A549 (cell line): ENCODE measurements around the gene FGF19. TPM values are rescaled to one million over a fixed set of nuclear protein-coding genes. Genes with fewer than 3 reads are reported as not detected.
A peak's percentile ranks its signal among the peaks of the same experiment; 100 is the strongest.

ENCODE experiments used
- ATAC-seq, 2 experiments: fragments of 200-7000 bp in 1 of 2; fragments of >200 bp in 1 of 2; cut with Nextera tagmentation in 1 of 2; cut with Tn5 transposase in 1 of 2; 3 replicates each; pipeline versions ENCODE4 v1.8.0 to v1.9.1; 2018 to 2020; ENCODE audit warnings: mild to moderate bottlenecking in 1 of 2, moderate library complexity in 1 of 2
- CTCF ChIA-PET: fragments of 300-600 bp; sonication (Branson Sonifier 250); formaldehyde crosslinking; extraction: SDS; loops from one replicate; lab custom pipeline; 2021; ENCODE audit warnings: antibody characterized with exemption, inconsistent platforms; lab: Yijun Ruan, JAX
- POLR2A ChIA-PET: fragments of 350-600 bp; formaldehyde crosslinking; extraction: SDS; loops from one replicate; lab custom pipeline; 2021; ENCODE audit warnings: antibody characterized with exemption, inconsistent platforms; lab: Yijun Ruan, JAX
- DNase-seq, 2 experiments: peaks; one replicate each; pipeline versions ENCODE4 v3.0.0 to v3.0.0-alpha.2; 2011 to 2016; ENCODE audit warnings: low read depth in 1 of 2, low spot score in 1 of 2
- FAIRE-seq: peaks from 2 replicates; lab custom pipeline; 2011; peaks lifted over from hg19 to GRCh38; lab: Jason Lieb, UNC
- H3K27ac ChIP-seq, 2 experiments: fragments of >200 bp; sonication (Bioruptor Twin); formaldehyde crosslinking; 3 replicates each; pipeline ENCODE4 v1.5.1; 2016 to 2017
- H3K4me1 ChIP-seq: fragments of >200 bp; sonication (Bioruptor Twin); formaldehyde crosslinking; 3 replicates; pipeline ENCODE4 v1.6.1; 2016
- H3K4me2 ChIP-seq: fragments of >200 bp; sonication (Bioruptor Twin); formaldehyde crosslinking; 3 replicates; pipeline ENCODE4 v1.6.1; 2016
- H3K4me3 ChIP-seq: fragments of >200 bp; sonication (Bioruptor Twin); formaldehyde crosslinking; 3 replicates; pipeline ENCODE4 v1.5.1; 2016
- H3K9me3 ChIP-seq: fragments of >200 bp; sonication (Bioruptor Twin); formaldehyde crosslinking; 3 replicates; pipeline ENCODE4 v1.6.1; 2016
- CEBPB ChIP-seq, 2 experiments: fragments of >200 bp in 1 of 2; sonication (Bioruptor Twin) in 1 of 2; formaldehyde crosslinking in 1 of 2; IDR thresholded peaks; 2 replicates each; pipeline ENCODE4 v1.6.1; 2012 to 2016
- CHD4 ChIP-seq: fragments of 200-600 bp; sonication (generic); IDR thresholded peaks from 2 replicates; pipeline ENCODE4 v1.6.1; 2016; ENCODE audit warnings: antibody characterized with exemption, mild to moderate bottlenecking, borderline replicate concordance
- EHF ChIP-seq: fragments of 250-450 bp; sonication (Bioruptor Pico); IDR thresholded peaks from 2 replicates; pipeline ENCODE4 v1.5.0; 2020; ENCODE audit warnings: mild to moderate bottlenecking
- EP300 ChIP-seq, 2 experiments: fragments of >200 bp; sonication (Bioruptor Twin); formaldehyde crosslinking; IDR thresholded peaks; 2 replicates in 1 of 2; 3 replicates in 1 of 2; pipeline ENCODE4 v1.6.1; 2016 to 2017
- ESRRA ChIP-seq: fragments of 150-350 bp; IDR thresholded peaks from 2 replicates; pipeline ENCODE4 v1.6.1; 2014; ENCODE audit warnings: mild to moderate bottlenecking, low read length, borderline replicate concordance
- GATA3 ChIP-seq: IDR thresholded peaks from 2 replicates; pipeline ENCODE4 v1.6.1; 2012; ENCODE audit warnings: borderline replicate concordance
- HOXB5 ChIP-seq: fragments of 250-450 bp; sonication (Bioruptor Pico); IDR thresholded peaks from 2 replicates; pipeline ENCODE4 v1.5.0; 2020; ENCODE audit warnings: mild to moderate bottlenecking, moderate library complexity
- JUN ChIP-seq, 2 experiments: fragments of >200 bp; sonication (Bioruptor Twin); formaldehyde crosslinking; IDR thresholded peaks; 2 replicates in 1 of 2; 3 replicates in 1 of 2; pipeline ENCODE4 v1.6.1; 2016 to 2017
- JUNB ChIP-seq: fragments of >200 bp; sonication (Bioruptor Twin); formaldehyde crosslinking; IDR thresholded peaks from 2 replicates; pipeline ENCODE4 v1.6.1; 2016
- KDM1A ChIP-seq: fragments of 200-600 bp; sonication (generic); IDR thresholded peaks from 2 replicates; pipeline ENCODE4 v1.6.1; 2016; ENCODE audit warnings: low read depth, mild to moderate bottlenecking
- KDM5A ChIP-seq: fragments of 200-600 bp; sonication (generic); IDR thresholded peaks from 2 replicates; pipeline ENCODE4 v1.6.1; 2016; ENCODE audit warnings: antibody characterized with exemption, mild to moderate bottlenecking
- MAFK ChIP-seq: fragments of 450-650 bp; IDR thresholded peaks from 2 replicates; pipeline ENCODE4 v1.6.1; 2014; ENCODE audit not compliant: partially characterized antibody
- MAZ ChIP-seq: fragments of 150-350 bp; IDR thresholded peaks from 2 replicates; pipeline ENCODE4 v1.6.1; 2014; ENCODE audit warnings: antibody characterized with exemption, low read depth, low read length, borderline replicate concordance
- MYC ChIP-seq: IDR thresholded peaks from 2 replicates; pipeline ENCODE4 v1.6.1; 2012; ENCODE audit warnings: mild to moderate bottlenecking, inconsistent platforms, low read length, improper control_type of control experiment, borderline replicate concordance
- NFE2L2 ChIP-seq: fragments of 150-350 bp; conservative IDR thresholded peaks from 2 replicates; pipeline ENCODE4 v1.6.1; 2014; ENCODE audit warnings: low read length
- RAD21 ChIP-seq, 2 experiments: fragments of >200 bp in 1 of 2; sonication (Bioruptor Twin) in 1 of 2; formaldehyde crosslinking in 1 of 2; IDR thresholded peaks in 1 of 2; conservative IDR thresholded peaks in 1 of 2; 2 replicates in 1 of 2; 3 replicates in 1 of 2; pipeline ENCODE4 v1.6.1; 2012 to 2018; ENCODE audit warnings: inconsistent platforms in 1 of 2
- RNF2 ChIP-seq: fragments of 200-600 bp; sonication (generic); IDR thresholded peaks from 2 replicates; pipeline ENCODE4 v1.6.1; 2016; ENCODE audit warnings: low read depth, mild to moderate bottlenecking, antibody characterized with exemption, moderate library complexity, borderline replicate concordance
- SMC3 ChIP-seq: fragments of >200 bp; sonication (Bioruptor Twin); formaldehyde crosslinking; IDR thresholded peaks from 3 replicates; pipeline ENCODE4 v1.6.1; 2018; ENCODE audit warnings: inconsistent platforms
- TP53 ChIP-seq: fragments of 250-450 bp; sonication (Bioruptor Pico); IDR thresholded peaks from 2 replicates; pipeline ENCODE4 v1.5.0; 2021; ENCODE audit warnings: mild to moderate bottlenecking, moderate library complexity
- ZC3H11A ChIP-seq: fragments of 450-650 bp; IDR thresholded peaks from 2 replicates; pipeline ENCODE4 v1.6.1; 2014; ENCODE audit warnings: antibody characterized with exemption, mild to moderate bottlenecking
- ZFP36 ChIP-seq: fragments of 450-650 bp; IDR thresholded peaks from 2 replicates; pipeline ENCODE4 v1.6.1; 2014; ENCODE audit warnings: borderline replicate concordance; ENCODE audit not compliant: partially characterized antibody
- WGBS: methylation state at CpG from one replicate; pipeline ENCODE4 v1.1.6; 2017; ENCODE audit errors: missing lambda C conversion rate; 5-methylcytosine and 5-hydroxymethylcytosine counted together
- polyA plus RNA-seq, 4 experiments: library from polyadenylated mRNA; depleted of rRNA in 3 of 4; stranded (reverse); fragments of >200 nt; fragmentation: RNase III in 1 of 4; extraction: RNeasy Plus Mini Kit Qiagen cat#74134 plus additional on column Dnase treatment in 1 of 4; gene quantifications; 2 replicates in 3 of 4; 3 replicates in 1 of 4; pipeline ENCODE4 v1.2.3, GENCODE V29; 2011 to 2017
- TF ChIP-seq, protein P1 (sequence below): fragments of >200 bp; sonication (Bioruptor Twin); formaldehyde crosslinking; IDR thresholded peaks from 3 replicates; pipeline ENCODE4 v1.5.1; 2016
- TF ChIP-seq, protein P2 (sequence below): fragments of >200 bp; sonication (Bioruptor Twin); formaldehyde crosslinking; IDR thresholded peaks from 2 replicates; pipeline ENCODE4 v1.6.1; 2016
- TF ChIP-seq, protein P3 (sequence below): IDR thresholded peaks from 2 replicates; pipeline ENCODE4 v1.6.1; 2012
- TF ChIP-seq, protein P4 (sequence below): fragments of >200 bp; sonication (Bioruptor Twin); formaldehyde crosslinking; IDR thresholded peaks from 3 replicates; pipeline ENCODE4 v1.6.1; 2016
- TF ChIP-seq, protein P5 (sequence below): fragments of 250-450 bp; sonication (Bioruptor Pico); IDR thresholded peaks from 2 replicates; pipeline ENCODE4 v1.5.0; 2021; ENCODE audit warnings: mild to moderate bottlenecking, moderate library complexity, borderline replicate concordance
- TF ChIP-seq, protein P6 (sequence below): IDR thresholded peaks from 2 replicates; pipeline ENCODE4 v1.6.1; 2012

The FGF19 gene
- polyA plus RNA-seq, 2 of the 4 experiments (the other 2 are of a cell fraction): 0.05 to 0.31 TPM

DNA sequence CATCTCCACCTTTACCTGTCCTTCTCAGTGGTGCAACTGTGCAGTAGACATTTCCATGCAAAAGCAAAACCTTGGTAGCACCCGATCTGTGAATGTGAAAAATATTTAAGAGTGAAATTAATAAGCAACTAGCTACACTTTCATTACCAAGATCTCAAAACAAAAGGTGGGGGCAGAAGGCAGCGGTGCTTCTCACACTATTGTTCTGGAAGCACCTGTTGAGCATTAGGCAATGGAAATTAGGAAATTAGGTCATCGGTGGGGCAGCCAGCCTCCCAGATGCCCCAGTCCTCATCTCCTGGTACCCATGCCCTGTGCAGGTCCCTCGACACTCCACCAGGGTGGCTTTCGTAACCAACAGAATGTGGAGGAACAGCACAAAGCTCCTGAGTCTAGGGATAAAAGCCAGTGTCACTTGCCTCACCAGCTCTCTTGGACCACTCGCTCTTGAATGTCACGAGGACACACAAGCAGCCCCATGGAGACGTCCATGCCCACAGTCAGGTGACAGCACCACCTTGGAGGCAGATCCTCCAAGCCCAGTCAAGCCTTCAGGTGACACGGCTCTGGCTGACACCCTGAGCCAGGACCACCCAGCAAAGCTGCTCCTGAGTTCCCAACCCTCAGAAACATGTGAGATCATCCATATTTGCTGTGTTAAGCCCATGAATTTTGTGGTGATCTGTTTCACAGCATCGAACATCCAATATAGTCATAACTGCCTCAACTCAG, 31.9 kb downstream of the FGF19 start (continued):
- TF ChIP-seq ESRRA: no peak

DNA sequence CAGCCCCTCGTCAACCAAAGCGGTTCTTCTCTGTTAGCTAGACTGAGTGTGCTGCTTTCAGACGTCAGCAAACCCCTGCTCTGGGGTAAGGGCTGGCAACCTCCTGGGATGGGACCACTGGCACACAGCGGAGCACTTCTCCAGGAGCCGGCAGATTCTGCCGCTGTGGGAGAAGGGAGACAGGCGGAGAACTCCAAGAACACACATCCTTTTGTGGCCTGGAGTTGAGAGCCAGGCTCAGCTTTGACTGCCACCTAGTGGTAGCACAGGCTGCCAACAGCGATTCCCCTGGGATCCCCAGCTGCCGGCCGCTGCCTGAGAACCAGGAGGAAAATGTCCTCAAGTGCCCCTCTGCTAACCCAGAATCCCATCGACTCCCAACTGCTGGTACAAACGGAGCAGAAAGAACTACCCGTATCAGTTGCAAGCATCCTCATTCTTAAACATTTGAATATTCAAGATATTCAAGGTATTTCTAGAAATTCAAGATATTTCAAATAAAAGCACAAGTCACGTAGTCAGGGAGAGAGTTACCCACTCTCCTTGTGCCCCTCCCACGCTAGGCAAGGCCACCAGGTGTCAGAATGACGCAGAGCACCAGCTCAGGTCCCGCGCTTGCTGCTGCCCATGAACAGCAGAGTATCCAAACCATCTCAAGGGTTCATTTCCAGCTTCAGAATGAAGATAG, 33.5 kb downstream of the FGF19 start:
- H3K9me3 ChIP-seq: no peaks in the 10 kb centered on the region
- WGBS: 37% methylated on average over 15 of the region's 18 CpGs
- peak overlapping the region; percentile 33; the same call in 2 of the 3 replicates for H3K4me2 ChIP-seq
- TF ChIP-seq KDM1A (no peak), TP53 (no peak), RNF2 (no peak), JUN (IDR thresholded peaks at IDR 0.05) (no peak), MYC (no peak), SMC3 (peak; percentile 90), RAD21 (conservative IDR thresholded peaks at IDR 0.05 in 1 of 2, IDR thresholded peaks at IDR 0.05 in 1 of 2) (peak; percentile 92), CEBPB (IDR thresholded peaks at IDR 0.05) (no peak), CHD4 (no peak), KDM5A (no peak)
- TF ChIP-seq, protein P1, sequence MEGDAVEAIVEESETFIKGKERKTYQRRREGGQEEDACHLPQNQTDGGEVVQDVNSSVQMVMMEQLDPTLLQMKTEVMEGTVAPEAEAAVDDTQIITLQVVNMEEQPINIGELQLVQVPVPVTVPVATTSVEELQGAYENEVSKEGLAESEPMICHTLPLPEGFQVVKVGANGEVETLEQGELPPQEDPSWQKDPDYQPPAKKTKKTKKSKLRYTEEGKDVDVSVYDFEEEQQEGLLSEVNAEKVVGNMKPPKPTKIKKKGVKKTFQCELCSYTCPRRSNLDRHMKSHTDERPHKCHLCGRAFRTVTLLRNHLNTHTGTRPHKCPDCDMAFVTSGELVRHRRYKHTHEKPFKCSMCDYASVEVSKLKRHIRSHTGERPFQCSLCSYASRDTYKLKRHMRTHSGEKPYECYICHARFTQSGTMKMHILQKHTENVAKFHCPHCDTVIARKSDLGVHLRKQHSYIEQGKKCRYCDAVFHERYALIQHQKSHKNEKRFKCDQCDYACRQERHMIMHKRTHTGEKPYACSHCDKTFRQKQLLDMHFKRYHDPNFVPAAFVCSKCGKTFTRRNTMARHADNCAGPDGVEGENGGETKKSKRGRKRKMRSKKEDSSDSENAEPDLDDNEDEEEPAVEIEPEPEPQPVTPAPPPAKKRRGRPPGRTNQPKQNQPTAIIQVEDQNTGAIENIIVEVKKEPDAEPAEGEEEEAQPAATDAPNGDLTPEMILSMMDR: peak; percentile 93
- TF ChIP-seq, protein P2, sequence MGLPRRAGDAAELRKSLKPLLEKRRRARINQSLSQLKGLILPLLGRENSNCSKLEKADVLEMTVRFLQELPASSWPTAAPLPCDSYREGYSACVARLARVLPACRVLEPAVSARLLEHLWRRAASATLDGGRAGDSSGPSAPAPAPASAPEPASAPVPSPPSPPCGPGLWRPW: no peak
- DNase-seq: peak; percentile 87 to 90
- peak; percentile 80 to 81 for ATAC-seq
- H3K4me1 ChIP-seq: peaks cover 24% of the 10 kb centered on the region
- FAIRE-seq: no peak
- CTCF ChIA-PET: interaction anchor here (0.6 to 9.2 kb wide), 36 partner anchors 9 to 634 kb away, joined by 3 to 220 read pairs (median 4); partner anchors contain the start of genes CCND1 and MYEOV
- no peak overlapping the region for H3K4me3 ChIP-seq
- H3K27ac ChIP-seq: peak overlapping the region; percentile 49 to 72; a peak in 4 of 6 replicates
- POLR2A ChIA-PET: interaction anchor here (0.7 to 1.1 kb wide), 3 partner anchors 26 to 569 kb away, joined by 3 read pairs; no protein-coding TSS in a partner anchor

DNA sequence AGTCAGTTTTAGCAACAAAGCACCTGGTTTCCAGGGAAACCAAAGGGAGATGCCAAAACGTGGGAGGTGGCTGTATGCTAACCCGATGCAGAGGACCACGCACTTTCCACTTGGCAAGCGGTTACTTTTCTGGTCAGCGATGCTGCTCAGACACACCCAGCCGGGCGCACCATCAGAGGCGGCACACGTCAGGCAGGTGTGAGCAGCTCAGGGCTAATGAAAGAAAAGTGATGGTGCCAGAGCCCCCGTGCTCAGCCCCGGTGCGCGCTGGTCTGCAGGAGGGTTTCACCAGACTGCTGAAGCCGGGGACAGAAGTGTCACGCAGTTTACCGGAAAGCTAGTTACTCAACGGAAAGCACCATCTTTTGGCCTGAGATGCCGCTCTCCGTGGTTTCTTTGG, 34.3 kb downstream of the FGF19 start:
- Histone ChIP-seq H3K4me1 (peaks cover 24% of the 10 kb centered on the region), H3K27ac (no peak overlapping the region; a peak in 3 of 6 replicates), H3K4me2 (no peak overlapping the region), H3K4me3 (no peak overlapping the region), H3K9me3 (no peaks in the 10 kb centered on the region)
- ATAC-seq: no peak
- DNase-seq: no peak
- TF ChIP-seq EP300 (IDR thresholded peaks at IDR 0.05): no peak
- TF ChIP-seq, protein P3, sequence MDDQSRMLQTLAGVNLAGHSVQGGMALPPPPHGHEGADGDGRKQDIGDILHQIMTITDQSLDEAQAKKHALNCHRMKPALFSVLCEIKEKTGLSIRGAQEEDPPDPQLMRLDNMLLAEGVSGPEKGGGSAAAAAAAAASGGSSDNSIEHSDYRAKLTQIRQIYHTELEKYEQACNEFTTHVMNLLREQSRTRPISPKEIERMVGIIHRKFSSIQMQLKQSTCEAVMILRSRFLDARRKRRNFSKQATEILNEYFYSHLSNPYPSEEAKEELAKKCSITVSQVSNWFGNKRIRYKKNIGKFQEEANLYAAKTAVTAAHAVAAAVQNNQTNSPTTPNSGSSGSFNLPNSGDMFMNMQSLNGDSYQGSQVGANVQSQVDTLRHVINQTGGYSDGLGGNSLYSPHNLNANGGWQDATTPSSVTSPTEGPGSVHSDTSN: no peak
- TF ChIP-seq, protein P4, sequence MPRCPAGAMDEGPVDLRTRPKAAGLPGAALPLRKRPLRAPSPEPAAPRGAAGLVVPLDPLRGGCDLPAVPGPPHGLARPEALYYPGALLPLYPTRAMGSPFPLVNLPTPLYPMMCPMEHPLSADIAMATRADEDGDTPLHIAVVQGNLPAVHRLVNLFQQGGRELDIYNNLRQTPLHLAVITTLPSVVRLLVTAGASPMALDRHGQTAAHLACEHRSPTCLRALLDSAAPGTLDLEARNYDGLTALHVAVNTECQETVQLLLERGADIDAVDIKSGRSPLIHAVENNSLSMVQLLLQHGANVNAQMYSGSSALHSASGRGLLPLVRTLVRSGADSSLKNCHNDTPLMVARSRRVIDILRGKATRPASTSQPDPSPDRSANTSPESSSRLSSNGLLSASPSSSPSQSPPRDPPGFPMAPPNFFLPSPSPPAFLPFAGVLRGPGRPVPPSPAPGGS: no peak
- TF ChIP-seq HOXB5 (CRISPR knock-in tag): no peak
- no peak for TF ChIP-seq ZFP36
- no peak for TF ChIP-seq MAZ
- TF ChIP-seq NFE2L2: no peak
- no peak for TF ChIP-seq MAFK
- TF ChIP-seq ZC3H11A: no peak
- no peak for TF ChIP-seq GATA3
- TF ChIP-seq EHF (CRISPR knock-in tag): no peak
- TF ChIP-seq, protein P2: no peak
- TF ChIP-seq SMC3: no peak
- TF ChIP-seq, protein P5, sequence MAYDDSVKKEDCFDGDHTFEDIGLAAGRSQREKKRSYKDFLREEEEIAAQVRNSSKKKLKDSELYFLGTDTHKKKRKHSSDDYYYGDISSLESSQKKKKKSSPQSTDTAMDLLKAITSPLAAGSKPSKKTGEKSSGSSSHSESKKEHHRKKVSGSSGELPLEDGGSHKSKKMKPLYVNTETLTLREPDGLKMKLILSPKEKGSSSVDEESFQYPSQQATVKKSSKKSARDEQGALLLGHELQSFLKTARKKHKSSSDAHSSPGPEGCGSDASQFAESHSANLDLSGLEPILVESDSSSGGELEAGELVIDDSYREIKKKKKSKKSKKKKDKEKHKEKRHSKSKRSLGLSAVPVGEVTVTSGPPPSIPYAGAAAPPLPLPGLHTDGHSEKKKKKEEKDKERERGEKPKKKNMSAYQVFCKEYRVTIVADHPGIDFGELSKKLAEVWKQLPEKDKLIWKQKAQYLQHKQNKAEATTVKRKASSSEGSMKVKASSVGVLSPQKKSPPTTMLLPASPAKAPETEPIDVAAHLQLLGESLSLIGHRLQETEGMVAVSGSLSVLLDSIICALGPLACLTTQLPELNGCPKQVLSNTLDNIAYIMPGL (CRISPR knock-in tag): no peak
- no peak for TF ChIP-seq JUNB
- no peak for TF ChIP-seq RNF2
- TF ChIP-seq, protein P6, sequence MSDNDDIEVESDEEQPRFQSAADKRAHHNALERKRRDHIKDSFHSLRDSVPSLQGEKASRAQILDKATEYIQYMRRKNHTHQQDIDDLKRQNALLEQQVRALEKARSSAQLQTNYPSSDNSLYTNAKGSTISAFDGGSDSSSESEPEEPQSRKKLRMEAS: no peak
- TF ChIP-seq CHD4: no peak
- FAIRE-seq: no peak
- 91% methylated on average over 19 of the region's 19 CpGs for WGBS
- ChIA-PET POLR2A (no interaction called here), CTCF (interaction anchor here (0.9 to 9.2 kb wide), 17 partner anchors 12 to 619 kb away, joined by 3 to 220 read pairs (median 5); partner anchors contain the start of genes CCND1 and MYEOV)
